AG04450 (cell line): ENCODE results near the gene GRIA2. TPM values are rescaled to one million over a fixed set of nuclear protein-coding genes. Genes with fewer than 3 reads are reported as not detected.

Experiments used
- CTCF ChIA-PET: fragments of 300-600, 350-600 bp; formaldehyde crosslinking; extraction: SDS; loops from one replicate; lab custom pipeline; 2022; ENCODE audit warnings: antibody characterized with exemption, inconsistent platforms; lab: Charles Lee
- POLR2A ChIA-PET: fragments of 350-600 bp; formaldehyde crosslinking; extraction: SDS; loops from one replicate; lab custom pipeline; 2021; ENCODE audit warnings: antibody characterized with exemption, inconsistent platforms; lab: Yijun Ruan, JAX
- DNase-seq: peaks from one replicate; pipeline ENCODE4 v3.0.0-alpha.2; 2011; ENCODE audit warnings: low read depth, low spot score
- H3K27ac ChIP-seq: one replicate; pipeline ENCODE4 v1.5.1; 2012; ENCODE audit warnings: low read depth, low read length, control low read depth
- H3K27me3 ChIP-seq: one replicate; pipeline ENCODE4 v1.6.0; 2012; ENCODE audit warnings: low read length; ENCODE audit not compliant: control insufficient read depth, insufficient read depth
- H3K4me3 ChIP-seq: 2 replicates; pipeline ENCODE4 v1.5.1; 2011; ENCODE audit warnings: mild to moderate bottlenecking, low read depth, low read length, control low read depth
- H3K9me3 ChIP-seq: 2 replicates; pipeline ENCODE4 v1.5.1; 2012; ENCODE audit warnings: low read length; ENCODE audit not compliant: control insufficient read depth, insufficient read depth
- polyA plus RNA-seq: library from polyadenylated mRNA; depleted of rRNA; stranded (reverse); fragments of >200 nt; gene quantifications from 2 replicates; pipeline ENCODE4 v1.2.3, GENCODE V29; 2011
- TF ChIP-seq, protein P1 (sequence below): IDR thresholded peaks from 2 replicates; pipeline ENCODE4 v1.5.1; 2011; ENCODE audit warnings: low read depth, low read length, control low read depth, inconsistent platforms

GRIA2 gene
- polyA plus RNA-seq, 1 experiment, result not detected

DNA sequence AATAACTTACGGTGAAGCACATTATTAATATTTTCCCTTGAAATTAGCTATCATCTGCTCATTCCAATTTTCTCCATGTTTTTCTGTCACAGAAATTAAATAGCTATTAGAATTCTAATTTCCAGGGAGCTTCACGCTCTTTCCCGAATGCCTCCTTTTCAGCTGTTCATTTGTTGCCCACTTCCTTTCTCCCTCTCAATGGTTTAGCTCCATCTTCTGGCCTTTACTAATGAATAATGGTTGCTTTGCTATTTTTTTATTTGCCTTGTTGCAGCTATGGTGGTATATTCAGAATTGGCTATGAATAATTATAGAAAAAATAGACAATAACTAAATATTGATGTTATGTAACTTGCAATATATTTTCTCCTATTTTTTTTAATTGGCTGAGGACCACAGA lies 70.5 kb downstream of the GRIA2 start:
- ChIA-PET POLR2A (no interaction called here), CTCF (interaction anchor here (0.7 kb wide), 1 partner anchor 816 kb away, joined by 3 read pairs; no protein-coding TSS in a partner anchor)
- no peak for DNase-seq
- no peak overlapping the region for H3K4me3 ChIP-seq
- no peak overlapping the region for H3K27ac ChIP-seq
- H3K9me3 ChIP-seq, result no peaks in the 10 kb centered on the region
- TF ChIP-seq, protein P1, sequence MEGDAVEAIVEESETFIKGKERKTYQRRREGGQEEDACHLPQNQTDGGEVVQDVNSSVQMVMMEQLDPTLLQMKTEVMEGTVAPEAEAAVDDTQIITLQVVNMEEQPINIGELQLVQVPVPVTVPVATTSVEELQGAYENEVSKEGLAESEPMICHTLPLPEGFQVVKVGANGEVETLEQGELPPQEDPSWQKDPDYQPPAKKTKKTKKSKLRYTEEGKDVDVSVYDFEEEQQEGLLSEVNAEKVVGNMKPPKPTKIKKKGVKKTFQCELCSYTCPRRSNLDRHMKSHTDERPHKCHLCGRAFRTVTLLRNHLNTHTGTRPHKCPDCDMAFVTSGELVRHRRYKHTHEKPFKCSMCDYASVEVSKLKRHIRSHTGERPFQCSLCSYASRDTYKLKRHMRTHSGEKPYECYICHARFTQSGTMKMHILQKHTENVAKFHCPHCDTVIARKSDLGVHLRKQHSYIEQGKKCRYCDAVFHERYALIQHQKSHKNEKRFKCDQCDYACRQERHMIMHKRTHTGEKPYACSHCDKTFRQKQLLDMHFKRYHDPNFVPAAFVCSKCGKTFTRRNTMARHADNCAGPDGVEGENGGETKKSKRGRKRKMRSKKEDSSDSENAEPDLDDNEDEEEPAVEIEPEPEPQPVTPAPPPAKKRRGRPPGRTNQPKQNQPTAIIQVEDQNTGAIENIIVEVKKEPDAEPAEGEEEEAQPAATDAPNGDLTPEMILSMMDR, result no peak
- H3K27me3 ChIP-seq, result no peaks in the 10 kb centered on the region

DNA sequence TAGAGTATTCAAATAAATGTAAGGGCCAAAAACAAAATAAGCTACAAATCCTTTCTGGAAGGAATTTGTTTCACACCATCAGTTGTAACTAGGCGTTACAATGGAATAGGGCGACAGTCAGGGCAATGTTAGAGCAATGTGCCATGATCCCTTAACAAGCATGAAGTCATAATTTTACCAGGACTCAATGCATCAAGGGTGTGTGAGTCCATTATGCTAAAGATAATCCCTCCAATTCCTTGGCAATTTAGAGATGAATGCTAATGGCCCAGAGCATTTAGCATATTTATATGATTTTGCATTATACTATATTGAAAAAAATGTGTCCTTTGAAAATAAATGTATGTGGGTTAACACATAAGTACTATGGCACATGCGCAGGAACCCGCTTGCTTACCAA lies 73.1 kb downstream of the GRIA2 start:
- H3K4me3 ChIP-seq, result no peak overlapping the region
- DNase-seq, result no peak
- POLR2A ChIA-PET, result no interaction called here
- no peak overlapping the region for H3K27ac ChIP-seq
- TF ChIP-seq, protein P1, result no peak
- H3K9me3 ChIP-seq, result no peaks in the 10 kb centered on the region
- CTCF ChIA-PET, result no interaction called here
- H3K27me3 ChIP-seq, result no peaks in the 10 kb centered on the region

DNA sequence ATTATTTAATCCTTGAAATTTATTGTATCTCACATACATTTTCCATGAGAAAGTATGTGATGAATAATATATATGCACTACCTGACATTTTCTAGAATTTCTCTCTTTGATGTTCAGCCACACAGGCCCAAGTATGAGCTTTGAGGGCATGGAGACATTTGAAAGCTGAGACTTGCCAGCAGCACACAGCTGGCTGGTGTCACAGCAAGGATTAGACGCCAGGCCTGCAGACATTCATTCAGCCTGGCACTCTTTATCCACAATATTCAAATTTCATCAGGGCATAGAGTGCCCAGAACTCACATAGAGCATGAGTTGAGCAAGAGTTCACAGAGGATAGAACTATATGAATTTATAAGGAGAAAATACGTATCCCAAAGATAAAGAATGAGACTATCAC lies 74.0 kb downstream of the GRIA2 start:
- ChIA-PET POLR2A (no interaction called here), CTCF (no interaction called here)

DNA sequence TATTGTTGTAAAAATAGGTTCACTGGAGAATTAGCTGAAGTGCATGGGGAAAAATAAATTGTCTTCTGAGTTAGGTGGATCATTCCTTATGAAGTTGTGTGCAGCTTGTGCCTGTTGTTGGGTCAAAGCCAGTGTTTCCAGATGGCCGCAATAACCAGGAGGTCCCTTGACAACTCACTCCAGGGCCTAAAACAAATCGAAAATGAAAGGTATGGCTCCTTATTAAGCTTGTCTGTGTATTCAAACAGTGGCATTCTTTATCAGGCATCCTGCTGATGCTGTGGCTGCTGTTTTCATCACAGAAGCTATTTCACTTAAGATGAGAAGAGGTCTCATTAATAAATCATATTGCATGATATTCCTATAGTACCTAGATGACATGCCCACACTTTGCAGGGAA lies 80.2 kb downstream of the GRIA2 start:
- H3K9me3 ChIP-seq, result no peaks in the 10 kb centered on the region
- DNase-seq, result no peak
- ChIA-PET POLR2A (no interaction called here), CTCF (no interaction called here)
- no peaks in the 10 kb centered on the region for H3K27me3 ChIP-seq
- TF ChIP-seq, protein P1, result no peak
- no peak overlapping the region for H3K27ac ChIP-seq
- H3K4me3 ChIP-seq, result no peak overlapping the region

More for the DNA sequence above, 74.0 kb downstream of the GRIA2 start:
- Histone ChIP-seq H3K9me3 (no peaks in the 10 kb centered on the region), H3K27ac (no peak overlapping the region), H3K4me3 (no peak overlapping the region), H3K27me3 (no peaks in the 10 kb centered on the region)
- TF ChIP-seq, protein P1, result no peak
- no peak for DNase-seq

DNA sequence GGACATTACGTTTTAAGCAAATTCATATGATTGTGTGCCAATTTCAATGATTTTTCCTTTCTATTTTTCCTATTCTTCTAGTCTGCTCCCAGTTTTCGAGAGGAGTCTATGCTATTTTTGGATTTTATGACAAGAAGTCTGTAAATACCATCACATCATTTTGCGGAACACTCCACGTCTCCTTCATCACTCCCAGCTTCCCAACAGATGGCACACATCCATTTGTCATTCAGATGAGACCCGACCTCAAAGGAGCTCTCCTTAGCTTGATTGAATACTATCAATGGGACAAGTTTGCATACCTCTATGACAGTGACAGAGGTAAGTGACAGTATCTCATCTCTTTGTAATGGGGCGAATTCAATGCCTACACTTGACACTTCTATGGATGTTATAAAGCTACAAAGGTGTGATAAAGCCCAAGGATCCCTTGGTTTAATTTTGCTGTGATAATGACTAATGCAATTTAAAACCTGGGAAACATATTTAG lies 83.0 kb downstream of the GRIA2 start:
- TF ChIP-seq, protein P1, result no peak
- ChIA-PET CTCF (no interaction called here), POLR2A (no interaction called here)
- Histone ChIP-seq H3K27me3 (no peaks in the 10 kb centered on the region), H3K9me3 (no peaks in the 10 kb centered on the region), H3K27ac (no peak overlapping the region), H3K4me3 (no peak overlapping the region)
- no peak for DNase-seq
